8988T (cell line): ENCODE measurements around the gene IQSEC1.

ENCODE experiments used
- DNase-seq: peaks from one replicate; pipeline ENCODE4 v3.0.0; 2011

IQSEC1 gene

GRCh38 chr3:13013994-13014754 is 59.1 kb downstream of the IQSEC1 start:
- no peak for DNase-seq

GRCh38 chr3:13013566-13013965 is 59.7 kb downstream of the IQSEC1 start:
- DNase-seq: no peak

- no peak for DNase-seq
Observed at GRCh38 chr3:13013151-13013561, 60.1 kb downstream of the IQSEC1 start.

- no peak for DNase-seq
Observed at GRCh38 chr3:13012221-13012691, 61.0 kb downstream of the IQSEC1 start.

DNA sequence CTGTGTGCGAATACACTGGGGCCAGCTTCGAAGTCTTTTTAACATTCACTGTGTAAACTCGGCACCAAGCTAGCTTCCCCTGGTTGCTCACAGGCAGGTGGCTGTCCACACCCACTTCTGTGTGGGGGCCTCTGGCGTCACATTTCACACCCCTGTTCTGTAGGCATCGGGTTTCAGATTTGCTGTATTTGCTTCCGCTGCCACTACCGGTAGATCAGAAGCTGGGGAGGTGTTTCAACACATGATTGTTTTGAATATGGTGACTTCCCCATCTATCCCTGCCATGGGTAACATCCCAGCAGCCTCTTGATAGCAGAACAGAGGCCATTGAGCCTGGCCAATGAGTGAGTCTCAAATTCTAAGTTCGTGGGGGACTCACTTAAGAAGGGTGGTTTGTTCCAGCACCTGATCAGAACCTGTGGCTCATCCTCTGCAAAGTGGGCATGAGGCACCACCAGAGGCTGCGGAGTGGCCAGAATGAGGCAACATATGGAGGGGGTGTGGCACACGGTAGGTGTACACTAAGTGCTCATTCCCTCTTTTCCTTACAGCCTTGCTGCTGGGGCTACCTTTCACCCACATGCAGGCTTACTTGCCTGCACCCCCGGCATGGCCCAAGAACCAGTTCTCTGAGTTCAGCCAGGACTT is 61.5 kb downstream of the IQSEC1 start:
- DNase-seq: no peak

DNA sequence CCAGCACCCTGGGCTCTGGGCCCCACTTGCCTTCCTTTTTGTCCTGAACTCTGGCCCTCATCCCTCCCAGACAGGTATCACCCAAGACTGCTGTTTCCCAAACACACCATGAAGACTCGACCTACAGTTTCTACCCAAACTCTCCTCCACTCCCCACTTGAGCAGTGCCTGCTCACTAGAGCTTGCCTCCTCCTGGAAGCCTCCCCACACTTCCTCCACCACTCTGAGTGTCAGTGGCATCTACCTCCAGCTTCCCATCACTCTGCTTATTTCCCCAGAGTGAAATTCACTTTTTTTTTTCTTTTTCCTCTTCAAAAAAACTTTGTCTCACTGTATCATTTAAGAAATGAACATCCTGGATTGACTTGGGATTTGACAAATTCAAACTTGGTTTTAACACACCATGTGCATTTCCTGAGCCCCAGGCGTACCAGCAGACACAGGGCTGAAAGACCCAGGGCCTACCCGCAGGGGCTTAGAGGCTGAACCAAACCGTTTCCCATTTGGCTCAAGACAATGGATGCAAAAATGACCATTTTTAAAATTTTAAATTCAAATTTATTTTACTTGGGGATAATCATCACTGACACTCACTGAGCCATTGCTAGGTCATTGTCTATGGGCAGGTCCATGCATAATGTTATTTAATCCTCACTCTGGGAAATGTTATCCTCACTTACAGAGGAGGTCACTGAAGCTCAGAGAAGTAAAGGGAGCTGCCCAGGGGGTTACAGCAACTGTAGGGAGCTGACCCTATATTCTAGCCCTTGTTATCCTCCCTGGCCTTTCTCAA is 62.3 kb downstream of the IQSEC1 start:
- DNase-seq: no peak

GRCh38 chr3:13009946-13010315 is 63.3 kb downstream of the IQSEC1 start:
- DNase-seq: no peak

- no peak for DNase-seq
Observed at GRCh38 chr3:13009132-13009945, 63.9 kb downstream of the IQSEC1 start.

DNA sequence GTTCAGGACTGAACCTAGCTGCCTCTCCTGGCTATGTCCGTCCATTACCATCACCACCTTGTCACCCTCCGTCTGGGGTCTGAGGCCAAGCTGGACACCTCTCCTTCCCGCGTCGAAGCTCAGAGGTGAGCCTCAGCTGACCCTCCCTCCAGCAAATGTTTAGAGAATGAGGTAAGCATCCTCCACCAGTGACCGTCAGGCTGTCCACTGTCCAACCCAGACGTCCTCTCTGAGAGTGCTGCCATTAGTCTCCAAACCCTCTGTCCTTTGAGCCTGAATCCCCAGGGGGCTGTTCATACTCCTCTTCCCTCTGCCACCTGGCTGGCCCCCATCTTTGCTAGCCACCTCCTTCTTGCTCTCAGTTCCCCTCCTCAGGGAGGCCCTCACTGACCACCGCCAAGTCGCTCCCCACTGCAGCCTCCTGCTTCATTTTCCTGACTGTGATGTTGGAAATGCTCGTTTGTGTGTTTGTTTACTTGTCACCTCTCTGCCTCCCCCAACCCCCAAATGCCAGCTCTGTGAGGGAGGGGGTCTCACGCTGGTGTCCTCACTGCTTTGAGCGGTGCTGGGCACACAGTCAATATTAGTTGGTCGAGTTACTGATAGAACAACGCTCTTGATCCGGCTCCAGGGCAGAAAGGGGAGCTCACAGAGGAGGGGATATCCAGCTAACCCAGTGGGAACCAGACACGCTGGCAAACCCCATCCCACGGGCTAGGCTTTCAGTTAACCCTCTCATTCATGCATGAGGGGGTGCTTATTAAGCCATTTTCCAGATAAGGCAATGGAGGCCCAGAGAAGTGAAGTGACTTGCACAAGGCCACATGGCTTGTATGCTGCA is 64.9 kb downstream of the IQSEC1 start:
- no peak for DNase-seq

- DNase-seq: no peak
Observed at GRCh38 chr3:13007251-13007941, 65.8 kb downstream of the IQSEC1 start.

DNA sequence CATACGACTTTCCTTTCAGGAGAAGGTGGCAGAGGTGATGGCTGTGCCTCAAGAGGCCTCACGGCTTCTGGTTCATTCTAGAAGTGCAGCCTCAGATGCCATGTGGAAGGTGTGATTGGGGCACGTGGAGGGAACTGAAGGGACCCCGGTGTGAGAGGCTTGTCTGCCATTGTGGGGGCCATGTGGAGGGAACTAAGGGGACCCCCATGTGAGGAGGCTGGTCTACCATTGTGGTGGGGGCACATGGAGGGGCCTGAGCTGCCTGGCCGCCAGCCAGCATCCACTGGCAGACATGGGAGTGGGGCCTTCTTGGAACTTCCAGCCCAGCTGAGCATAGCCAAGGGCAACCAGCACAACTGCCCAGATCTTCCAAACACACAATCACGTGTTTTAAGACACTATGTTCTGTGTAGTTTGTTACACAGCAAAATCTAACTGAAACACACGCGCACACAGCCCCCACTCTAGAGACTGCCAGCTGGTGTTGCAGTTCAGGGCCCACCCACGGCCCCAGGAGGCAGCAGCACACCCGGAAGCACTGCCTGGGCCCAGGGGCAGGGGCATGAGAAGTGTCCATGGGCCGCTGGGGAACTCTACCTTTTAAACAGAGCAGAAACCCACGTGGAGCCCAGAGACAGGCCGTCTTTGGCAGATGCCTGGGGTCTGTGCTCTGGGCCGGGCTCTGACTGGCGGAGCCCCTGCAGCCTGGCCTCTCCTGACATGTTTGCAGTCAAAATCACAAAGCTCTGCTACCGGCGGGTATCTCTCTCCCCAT is 66.8 kb downstream of the IQSEC1 start:
- DNase-seq: no peak

- no peak for DNase-seq
Observed at GRCh38 chr3:13005301-13005700, 67.9 kb downstream of the IQSEC1 start.

DNA sequence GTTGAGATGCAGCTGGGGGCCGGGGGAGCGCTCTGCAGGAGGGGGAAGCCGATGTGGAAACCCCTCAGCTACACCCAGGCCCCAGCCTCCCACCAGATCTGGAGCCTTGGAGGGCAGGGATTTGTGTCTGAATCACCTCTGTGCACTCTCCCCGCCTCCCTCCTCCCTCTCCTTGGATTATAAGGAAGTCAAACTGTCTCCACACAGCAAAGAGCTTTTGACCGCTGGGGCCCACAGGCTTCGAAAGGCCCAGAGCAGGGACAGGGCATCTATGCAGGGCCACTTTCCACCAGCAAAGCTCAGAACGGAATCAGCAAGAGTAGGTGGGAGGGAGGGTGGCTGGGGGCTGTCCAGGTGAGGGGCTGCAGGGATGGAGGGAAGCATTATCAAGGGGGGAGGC is 68.9 kb downstream of the IQSEC1 start:
- DNase-seq: no peak

- DNase-seq: no peak
Observed at GRCh38 chr3:13003608-13004007, 69.6 kb downstream of the IQSEC1 start.

- DNase-seq: no peak
Observed at GRCh38 chr3:13002398-13003124, 70.7 kb downstream of the IQSEC1 start.

DNA sequence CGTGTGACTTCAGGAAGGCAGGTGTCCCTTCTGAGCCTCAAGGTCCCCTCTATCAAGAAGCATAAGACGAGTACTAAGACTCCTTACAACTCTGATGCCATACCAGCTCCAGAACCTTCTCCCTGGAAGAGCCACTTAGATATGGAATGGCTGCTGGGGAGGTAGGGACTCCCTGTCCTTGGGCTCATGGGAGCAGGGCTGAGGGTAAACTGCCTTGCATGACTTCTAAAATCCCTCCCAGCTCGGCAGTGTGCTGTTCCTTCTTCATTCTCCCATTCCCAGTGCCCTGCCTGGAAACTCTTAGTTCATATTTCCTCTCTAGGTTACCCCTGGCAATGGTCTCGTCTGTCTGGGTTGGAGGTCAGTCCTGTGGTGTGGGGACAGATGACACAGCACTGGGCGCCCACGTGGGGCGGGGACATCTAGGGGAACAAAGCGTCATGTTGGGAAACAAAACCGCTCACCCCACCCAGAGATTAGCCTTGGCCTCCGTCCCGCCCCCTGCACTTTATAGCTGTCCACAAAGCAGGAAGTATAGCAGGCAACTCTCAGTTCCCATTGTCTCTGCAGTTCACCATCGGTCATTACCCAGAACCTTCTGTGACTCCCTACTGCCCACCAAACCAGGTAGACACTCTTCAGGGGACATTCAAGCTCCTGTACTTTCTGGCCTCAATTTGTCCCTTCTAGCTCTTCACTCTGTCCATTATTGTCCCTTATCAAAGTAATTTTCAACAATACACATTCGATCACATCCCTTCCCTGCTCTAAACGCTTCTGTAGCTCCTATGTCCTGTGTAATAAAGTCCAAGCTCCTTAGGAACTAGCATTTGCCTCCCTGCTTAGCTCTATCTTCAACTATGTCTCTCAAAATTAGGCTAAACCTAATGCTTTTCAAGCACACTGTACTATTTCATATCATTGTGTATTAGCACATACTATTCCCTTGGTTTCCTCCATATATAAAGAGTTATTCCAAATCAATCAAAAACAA is 73.8 kb downstream of the IQSEC1 start:
- DNase-seq: no peak

- DNase-seq: no peak
Observed at GRCh38 chr3:12998648-12999047, 74.6 kb downstream of the IQSEC1 start.

DNA sequence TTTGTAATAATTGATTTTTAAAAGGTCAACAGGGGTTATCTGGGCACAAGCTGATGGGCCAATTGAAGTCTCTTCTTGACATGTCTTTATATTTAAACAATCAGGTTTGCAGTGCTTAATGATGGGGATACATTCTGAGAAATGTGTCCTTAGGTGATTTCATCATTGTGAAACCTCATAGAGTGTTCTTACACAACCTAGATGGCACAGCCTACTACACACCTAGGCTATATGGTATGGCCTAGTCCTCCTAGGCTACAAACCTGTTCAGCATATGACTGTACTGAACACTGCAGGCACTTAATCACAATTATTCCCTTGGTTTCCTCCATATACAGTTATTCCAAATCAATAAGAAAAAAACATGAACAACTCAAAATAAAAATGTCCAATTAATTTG is 75.8 kb downstream of the IQSEC1 start:
- no peak for DNase-seq

DNA sequence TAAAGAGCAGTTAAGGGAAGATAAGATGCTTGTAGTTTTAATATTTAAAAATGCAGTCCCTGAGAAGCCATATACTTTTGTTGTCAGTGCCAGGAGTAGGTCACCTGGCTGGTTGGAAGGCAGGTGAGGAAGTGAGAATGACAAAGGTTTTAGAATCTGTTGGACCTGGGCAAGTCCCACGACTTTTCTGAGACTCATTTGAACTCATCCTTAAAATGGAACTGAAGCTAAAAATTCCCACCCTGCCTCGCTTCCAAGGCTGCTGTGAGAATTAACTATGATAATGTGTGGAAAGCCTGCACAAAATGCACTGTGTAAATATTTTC is 77.1 kb downstream of the IQSEC1 start:
- DNase-seq: no peak
